Psoas muscle (tissue), 8 donors: ENCODE results near the gene TPST1. TPM values are rescaled to one million over a fixed set of nuclear protein-coding genes. Genes with fewer than 3 reads are reported as not detected.

Experiments used
- ATAC-seq, 4 donors: fragments of 200-7000 bp; cut with Tn5 transposase; one replicate each; pipeline ENCODE4 v1.9.1; 2020; ENCODE audit warnings: moderate library complexity in 3 of 4, mild to moderate bottlenecking in 2 of 4
- DNase-seq, 2 donors: peaks; one replicate each; pipeline ENCODE4 v3.0.0-alpha.2; 2020
- H3K27ac ChIP-seq: fragments of 200-600 bp; one replicate; pipeline ENCODE4 v1.8.0; 2022
- H3K27me3 ChIP-seq, 3 donors: fragments of 200-600 bp in 1 of 3; one replicate each; pipeline versions ENCODE4 v1.6.1 to v1.8.0; 2013 to 2022; ENCODE audit warnings: low read length in 2 of 3, mild to moderate bottlenecking in 2 of 3, moderate library complexity in 1 of 3; ENCODE audit not compliant: insufficient read depth in 3 of 3
- H3K36me3 ChIP-seq, 2 donors: fragments of 200-600 bp in 1 of 2; one replicate each; pipeline versions ENCODE4 v1.6.1 to v1.8.0; 2013 to 2022; ENCODE audit warnings: low read depth in 1 of 2, mild to moderate bottlenecking in 1 of 2, moderate library complexity in 1 of 2; ENCODE audit not compliant: insufficient read depth in 1 of 2
- H3K4me1 ChIP-seq: fragments of 200-600 bp; one replicate; pipeline ENCODE4 v1.8.0; 2022
- H3K4me3 ChIP-seq: fragments of 200-600 bp; one replicate; pipeline ENCODE4 v1.8.0; 2022; ENCODE audit warnings: mild to moderate bottlenecking
- H3K9me3 ChIP-seq: fragments of 200-600 bp; one replicate; pipeline ENCODE4 v1.8.0; 2022
- WGBS, 3 donors: extraction: QIAGEN DNeasy Blood & Tissue Kit; methylation state at CpG; one replicate each; pipeline versions ENCODE4 v1.1.6 to v1.1.7; 2013; 5-methylcytosine and 5-hydroxymethylcytosine counted together
- intact Hi-C, 2 donors: fragments of 100-400 bp; cut with DNase I; formaldehyde crosslinking; loops; one replicate each; pipeline versions ENCODE4 v1.11.0 to v1.14.2; 2022
- polyA plus RNA-seq, 3 donors: library from polyadenylated mRNA; stranded (reverse); fragments of 200-250 nt; gene quantifications; one replicate each; pipeline ENCODE4 v1.2.3, GENCODE V29; 2013
- total RNA-seq, 4 donors: library from RNA; stranded (reverse); fragmentation: NEBNext Ultra II Directional in 2 of 4; extraction: Animal tissue kit (Norgen Biotek cat#: 25700) in 2 of 4; gene quantifications; one replicate each; pipeline versions ENCODE4 v1.2.1 to v1.2.4, GENCODE V29; 2021 to 2023
- TF ChIP-seq, protein P1 (sequence below): fragments of 200-600 bp; IDR thresholded peaks from one replicate; pipeline ENCODE4 v1.8.0; 2022; ENCODE audit warnings: antibody characterized with exemption
- donor health status: healthy with polysubstance abuse.
- donor health status: DM: no; HTN: no; CAD: no; lungs with moderate emphysema.
- donor health status: Bipolar disorder and iron deficiency.
- donor health status: healthy.
- donor health status: DM: yes; HTN: yes; CAD: no.
- donor health status: DM: no; HTN: no; CAD: no.
- donor health status: DM: no; HTN: no; CAD: no.
- donor health status: DM: yes; HTN: yes; CAD: no.

The TPST1 gene
- total and polyA plus RNA-seq, 7 donors: 1.8 to 4.5 (median 2.8) TPM

DNA sequence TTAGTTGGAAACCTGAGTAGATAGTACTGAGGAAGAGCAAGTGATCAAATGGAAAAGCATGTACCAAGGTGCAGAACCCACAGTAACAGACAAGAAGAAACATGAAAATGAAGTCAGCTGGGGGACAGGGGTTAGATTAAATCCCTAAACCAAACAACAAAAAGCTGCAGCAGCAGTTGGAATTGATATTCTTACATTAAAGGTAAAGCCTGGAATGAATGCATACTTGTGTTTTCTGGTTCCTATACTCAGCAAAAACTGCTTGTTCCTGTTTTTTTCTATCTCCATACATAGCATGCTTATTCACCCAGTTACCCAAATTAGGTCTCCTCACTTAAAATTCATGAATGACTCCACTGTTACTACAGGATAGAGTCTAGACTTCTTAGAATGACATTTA lies 92.4 kb downstream of the TPST1 start:
- TF ChIP-seq, protein P1, sequence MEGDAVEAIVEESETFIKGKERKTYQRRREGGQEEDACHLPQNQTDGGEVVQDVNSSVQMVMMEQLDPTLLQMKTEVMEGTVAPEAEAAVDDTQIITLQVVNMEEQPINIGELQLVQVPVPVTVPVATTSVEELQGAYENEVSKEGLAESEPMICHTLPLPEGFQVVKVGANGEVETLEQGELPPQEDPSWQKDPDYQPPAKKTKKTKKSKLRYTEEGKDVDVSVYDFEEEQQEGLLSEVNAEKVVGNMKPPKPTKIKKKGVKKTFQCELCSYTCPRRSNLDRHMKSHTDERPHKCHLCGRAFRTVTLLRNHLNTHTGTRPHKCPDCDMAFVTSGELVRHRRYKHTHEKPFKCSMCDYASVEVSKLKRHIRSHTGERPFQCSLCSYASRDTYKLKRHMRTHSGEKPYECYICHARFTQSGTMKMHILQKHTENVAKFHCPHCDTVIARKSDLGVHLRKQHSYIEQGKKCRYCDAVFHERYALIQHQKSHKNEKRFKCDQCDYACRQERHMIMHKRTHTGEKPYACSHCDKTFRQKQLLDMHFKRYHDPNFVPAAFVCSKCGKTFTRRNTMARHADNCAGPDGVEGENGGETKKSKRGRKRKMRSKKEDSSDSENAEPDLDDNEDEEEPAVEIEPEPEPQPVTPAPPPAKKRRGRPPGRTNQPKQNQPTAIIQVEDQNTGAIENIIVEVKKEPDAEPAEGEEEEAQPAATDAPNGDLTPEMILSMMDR: no peak
- ATAC-seq: no peak
- no peak for DNase-seq
- intact Hi-C loops: no loop called here
- Histone ChIP-seq H3K36me3 (no peaks in the 10 kb centered on the region), H3K4me3 (no peak overlapping the region), H3K27me3 (no peaks in the 10 kb centered on the region), H3K9me3 (peaks cover 17% of the 10 kb centered on the region), H3K27ac (no peak overlapping the region), H3K4me1 (no peaks in the 10 kb centered on the region)

DNA sequence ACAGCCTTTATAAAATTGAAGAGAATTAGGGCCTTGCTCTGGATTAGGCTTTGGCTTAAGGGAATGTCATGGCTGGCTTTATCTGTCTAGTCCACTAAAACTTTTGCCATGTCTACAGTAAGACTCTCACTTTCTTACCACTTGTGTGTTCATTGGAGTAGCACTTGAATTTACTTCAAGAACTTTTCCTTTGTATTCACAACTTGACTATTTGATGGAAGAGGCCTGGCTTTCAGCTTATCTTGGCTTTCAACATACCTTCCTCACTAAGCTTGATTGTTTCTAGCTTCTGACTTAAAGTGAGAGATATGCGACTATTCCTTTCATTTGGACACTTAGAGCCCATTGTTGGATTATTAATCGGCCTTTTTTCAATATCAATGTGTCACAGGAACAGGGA lies 96.1 kb downstream of the TPST1 start:
- peaks cover 17% of the 10 kb centered on the region for H3K9me3 ChIP-seq
- 94 to 97% (median 96%) methylated on average over 2 of the region's 2 CpGs for WGBS, 3 donors
- H3K4me1 ChIP-seq: no peaks in the 10 kb centered on the region
- no peak overlapping the region for H3K27ac ChIP-seq
- TF ChIP-seq, protein P1: no peak
- no peak overlapping the region for H3K4me3 ChIP-seq
- intact Hi-C loops: no loop called here
- H3K27me3 ChIP-seq: no peaks in the 10 kb centered on the region
- ATAC-seq (no peak), DNase-seq (no peak)
- H3K36me3 ChIP-seq: no peaks in the 10 kb centered on the region

DNA sequence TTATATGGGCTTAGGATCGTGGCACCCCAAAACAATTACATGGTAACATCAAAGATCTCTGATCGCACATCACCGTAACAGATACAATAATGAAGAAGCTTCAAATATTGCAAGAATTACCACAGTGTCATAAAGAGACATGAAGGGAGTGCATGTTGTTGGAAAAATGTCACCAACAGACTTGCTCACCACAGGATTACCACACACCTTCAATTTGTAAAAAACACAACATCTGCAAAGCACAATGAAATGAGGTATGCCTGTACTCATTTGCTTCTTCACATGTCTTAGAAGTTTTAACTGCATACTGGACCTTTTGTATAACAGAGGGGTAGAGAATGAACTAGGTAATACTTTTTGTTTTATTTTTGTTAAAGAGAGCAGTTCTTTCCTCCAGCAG lies 96.6 kb downstream of the TPST1 start:
- WGBS, 3 donors: 93 to 94% (median 94%) methylated on average over 3 of the region's 3 CpGs
- ATAC-seq (no peak), DNase-seq (no peak)
- Histone ChIP-seq H3K36me3 (no peaks in the 10 kb centered on the region), H3K9me3 (peaks cover 17% of the 10 kb centered on the region), H3K4me3 (no peak overlapping the region), H3K4me1 (no peaks in the 10 kb centered on the region), H3K27ac (no peak overlapping the region), H3K27me3 (no peaks in the 10 kb centered on the region)
- intact Hi-C loops: no loop called here
- TF ChIP-seq, protein P1: no peak

DNA sequence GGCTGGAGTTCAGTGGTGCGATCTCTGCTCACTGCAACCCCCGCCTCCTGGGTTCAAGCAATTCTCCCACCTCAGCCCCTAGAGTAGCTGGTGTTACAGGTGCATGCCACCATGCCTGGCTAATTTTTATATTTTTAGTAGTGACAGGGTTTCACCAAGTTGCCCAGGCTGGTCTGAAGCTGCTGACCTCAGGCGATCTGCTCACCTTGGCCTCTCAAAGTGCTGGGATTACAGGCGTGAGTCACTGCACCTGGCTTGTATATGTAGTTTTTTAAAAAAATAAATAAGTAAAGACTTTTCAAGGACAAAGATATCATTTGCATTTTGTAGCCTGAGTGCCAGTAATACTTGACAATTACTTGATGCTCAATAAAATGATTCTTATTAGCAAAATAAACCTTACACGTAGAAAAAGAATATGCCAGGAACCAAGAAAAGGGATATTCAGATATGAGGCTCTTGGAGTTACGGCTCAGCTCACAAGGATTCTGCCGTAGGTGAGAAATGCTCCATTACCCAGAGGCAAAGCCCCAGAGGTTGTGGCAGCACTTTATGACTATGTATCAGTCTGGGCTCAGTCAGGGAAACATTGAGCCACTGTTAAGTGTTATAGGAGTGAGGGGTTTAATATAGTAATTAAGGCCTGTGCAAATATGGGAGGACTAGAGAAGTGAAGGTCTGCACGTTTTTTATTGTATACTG lies 98.5 kb downstream of the TPST1 start:
- WGBS, 3 donors: 89 to 92% (median 90%) methylated on average over 8 of the region's 8 CpGs
- ATAC-seq: no peak
- TF ChIP-seq, protein P1: no peak
- no peaks in the 10 kb centered on the region for H3K36me3 ChIP-seq
- no peak for DNase-seq
- intact Hi-C loops: no loop called here
- H3K4me1 ChIP-seq: no peaks in the 10 kb centered on the region
- peaks cover 12% of the 10 kb centered on the region for H3K9me3 ChIP-seq
- no peaks in the 10 kb centered on the region for H3K27me3 ChIP-seq
- no peak overlapping the region for H3K4me3 ChIP-seq
- no peak overlapping the region for H3K27ac ChIP-seq

DNA sequence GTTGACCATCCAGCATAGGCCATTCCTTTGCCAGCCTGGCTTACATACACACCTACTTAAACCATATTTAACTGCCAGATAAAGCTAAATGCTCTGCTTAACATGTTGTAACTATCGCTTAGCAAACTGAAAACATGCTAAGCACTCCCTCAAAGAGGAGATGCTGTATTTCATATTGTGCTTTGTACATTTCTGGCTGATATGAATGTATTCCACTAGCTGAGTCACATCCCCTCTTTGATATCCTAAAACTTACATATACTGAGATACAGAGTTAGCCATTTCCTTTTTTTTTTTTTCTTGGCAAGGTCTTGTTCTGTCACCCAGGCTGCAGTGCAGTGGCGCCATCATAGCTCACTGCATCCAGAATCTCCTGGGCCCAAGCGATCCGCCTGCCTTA lies 99.4 kb downstream of the TPST1 start:
- TF ChIP-seq, protein P1: no peak
- Histone ChIP-seq H3K27me3 (no peaks in the 10 kb centered on the region), H3K9me3 (peaks cover 4% of the 10 kb centered on the region), H3K27ac (no peak overlapping the region), H3K36me3 (no peaks in the 10 kb centered on the region), H3K4me3 (no peak overlapping the region), H3K4me1 (no peaks in the 10 kb centered on the region)
- intact Hi-C loops: no loop called here
- WGBS, 3 donors: 94 to 100% (median 95%) methylated on average over 4 of the region's 4 CpGs
- ATAC-seq (no peak), DNase-seq (no peak)
